Measurements from ENCODE around the gene RTP5. TPM values are rescaled to one million over a fixed set of nuclear protein-coding genes. Genes with fewer than 3 reads are reported as not detected.

RTP5 gene
- total RNA-seq, 2 experiments from 2014 or later, result 0.30 to 0.36 TPM

- Mint-ChIP-seq H3K27ac (no peak overlapping the region), H3K36me3 (ENCODE audit: low read depth) (no peaks in the 10 kb centered on the region), H3K4me3 (no peak overlapping the region), H3K27me3 (peaks cover 7% of the 10 kb centered on the region), H3K9me3 (no peaks in the 10 kb centered on the region), H3K4me1 (ENCODE audit: low read depth) (peaks cover 39% of the 10 kb centered on the region)
- Histone ChIP-seq H3K4me3 (ENCODE audit: low read length) (no peak overlapping the region), H3K27me3 (ENCODE audit: control insufficient read depth in 1 of 2, insufficient read depth in 2 of 2, low read length in 2 of 2) (no peaks in the 10 kb centered on the region), H3K4me1 (ENCODE audit: insufficient read depth, low read length) (peaks cover 74% of the 10 kb centered on the region), H3K9me3 (ENCODE audit: control insufficient read depth in 1 of 2, insufficient read depth in 1 of 2, low read length in 2 of 2) (no peaks in the 10 kb centered on the region), H3K36me3 (ENCODE audit: insufficient read depth, low read length) (no peaks in the 10 kb centered on the region), H3K27ac (ENCODE audit: low read depth in 1 of 2, low read length in 2 of 2) (no peak overlapping the region)
- no peak for TF ChIP-seq CTCF (IDR thresholded peaks at IDR 0.05)
- intact Hi-C loops (cut with DNase I, micrococcal nuclease), result no loop called here
- ChIA-PET CTCF (no interaction called here), POLR2A (no interaction called here)
- DNase-seq (no peak), ATAC-seq (ENCODE audit: poor library complexity) (no peak)
Measured at GRCh38 chr2:241870081-241870541, 582 bp downstream of the RTP5 start.

GRCh38 chr2:241870611-241871537 lies 1.3 kb downstream of the RTP5 start:
- Mint-ChIP-seq H3K27ac (peak overlapping the region; percentile 58), H3K27me3 (no peaks in the 10 kb centered on the region), H3K4me3 (no peak overlapping the region), H3K4me1 (ENCODE audit: low read depth) (peaks cover 31% of the 10 kb centered on the region), H3K9me3 (no peaks in the 10 kb centered on the region), H3K36me3 (ENCODE audit: low read depth) (no peaks in the 10 kb centered on the region)
- Histone ChIP-seq H3K4me1 (ENCODE audit: insufficient read depth, low read length) (peaks cover 69% of the 10 kb centered on the region), H3K4me3 (ENCODE audit: low read length) (no peak overlapping the region), H3K9me3 (ENCODE audit: control insufficient read depth in 1 of 2, insufficient read depth in 1 of 2, low read length in 2 of 2) (no peaks in the 10 kb centered on the region), H3K27me3 (ENCODE audit: control insufficient read depth in 1 of 2, insufficient read depth in 2 of 2, low read length in 2 of 2) (no peaks in the 10 kb centered on the region), H3K36me3 (ENCODE audit: insufficient read depth, low read length) (no peaks in the 10 kb centered on the region), H3K27ac (ENCODE audit: low read depth in 1 of 2, low read length in 2 of 2) (no peak overlapping the region)
- TF ChIP-seq CTCF (IDR thresholded peaks at IDR 0.05), result no peak
- CTCF ChIA-PET, result no interaction called here
- POLR2A ChIA-PET, result no interaction called here
- intact Hi-C loops (cut with DNase I, micrococcal nuclease), result no loop called here
- ATAC-seq (ENCODE audit: poor library complexity), result no peak
- peak in 4 of 14 experiments; percentile 19 to 71 (median 59) for DNase-seq

GRCh38 chr2:241871538-241872312 lies 2.2 kb downstream of the RTP5 start:
- intact Hi-C loops (cut with DNase I, micrococcal nuclease), result no loop called here
- ChIA-PET CTCF (no interaction called here), POLR2A (no interaction called here)
- Histone ChIP-seq H3K27ac (ENCODE audit: low read depth in 1 of 2, low read length in 2 of 2) (no peak overlapping the region), H3K36me3 (ENCODE audit: insufficient read depth, low read length) (no peaks in the 10 kb centered on the region), H3K4me1 (ENCODE audit: insufficient read depth, low read length) (peaks cover 60% of the 10 kb centered on the region), H3K9me3 (ENCODE audit: control insufficient read depth in 1 of 2, insufficient read depth in 1 of 2, low read length in 2 of 2) (no peaks in the 10 kb centered on the region), H3K4me3 (ENCODE audit: low read length) (no peak overlapping the region), H3K27me3 (ENCODE audit: control insufficient read depth in 1 of 2, insufficient read depth in 2 of 2, low read length in 2 of 2) (no peaks in the 10 kb centered on the region)
- no peaks in the 10 kb centered on the region for H3K27me3 Mint-ChIP-seq
- TF ChIP-seq CTCF (IDR thresholded peaks at IDR 0.05), result no peak
- DNase-seq (no peak), ATAC-seq (ENCODE audit: poor library complexity) (no peak)
- peak overlapping the region; percentile 58 for H3K27ac Mint-ChIP-seq
- H3K4me1 Mint-ChIP-seq (ENCODE audit: low read depth), result peaks cover 29% of the 10 kb centered on the region
- no peak overlapping the region for H3K4me3 Mint-ChIP-seq
- no peaks in the 10 kb centered on the region for H3K9me3 Mint-ChIP-seq
- H3K36me3 Mint-ChIP-seq (ENCODE audit: low read depth), result no peaks in the 10 kb centered on the region
